NCI-H1436 treated with DMSO at 0.1 percent for 48 hours (cell line): ENCODE data around the gene NFASC.

Experiments
- DNase-seq: peaks from one replicate; lab custom pipeline; 2025; lab: John Stamatoyannopoulos, UW

NFASC gene

GRCh38 chr1:204870160-204870912 lies at the start of gene NFASC:
Gene NFASC (plus strand): TSS chr1:204870862. CDS start chr1:204944316, 73,454 bp downstream.
- no peak for DNase-seq

- DNase-seq = no peak
Measured at GRCh38 chr1:204821476-204821875, 49.2 kb upstream of the NFASC start.

GRCh38 chr1:204821924-204822323 lies 48.7 kb upstream of the NFASC start:
- no peak for DNase-seq

GRCh38 chr1:204826970-204827369 lies 43.7 kb upstream of the NFASC start:
- no peak for DNase-seq

- no peak for DNase-seq
Measured at GRCh38 chr1:204828352-204828850, 42.3 kb upstream of the NFASC start.

GRCh38 chr1:204829133-204829825 lies 41.4 kb upstream of the NFASC start:
- DNase-seq = no peak

- no peak for DNase-seq
Measured at GRCh38 chr1:204830747-204831146, 39.9 kb upstream of the NFASC start.

- DNase-seq = no peak
Measured at GRCh38 chr1:204831186-204831585, 39.5 kb upstream of the NFASC start.

- DNase-seq = no peak
Measured at GRCh38 chr1:204834336-204834735, 36.3 kb upstream of the NFASC start.

- no peak for DNase-seq
Measured at GRCh38 chr1:204834752-204835151, 35.9 kb upstream of the NFASC start.

GRCh38 chr1:204835737-204836136 lies 34.9 kb upstream of the NFASC start:
- DNase-seq = no peak

- no peak for DNase-seq
Measured at GRCh38 chr1:204836856-204837255, 33.8 kb upstream of the NFASC start.

- no peak for DNase-seq
Measured at GRCh38 chr1:204837440-204838084, 33.1 kb upstream of the NFASC start.

- no peak for DNase-seq
Measured at GRCh38 chr1:204841316-204841715, 29.3 kb upstream of the NFASC start.

GRCh38 chr1:204841798-204842197 lies 28.9 kb upstream of the NFASC start:
- DNase-seq = no peak

- no peak for DNase-seq
Measured at GRCh38 chr1:204842369-204842768, 28.3 kb upstream of the NFASC start.

- no peak for DNase-seq
Measured at GRCh38 chr1:204842892-204843291, 27.8 kb upstream of the NFASC start.

- DNase-seq = no peak
Measured at GRCh38 chr1:204846546-204846945, 24.1 kb upstream of the NFASC start.

- DNase-seq = no peak
Measured at GRCh38 chr1:204848579-204848978, 22.1 kb upstream of the NFASC start.

GRCh38 chr1:204852854-204853253 lies 17.8 kb upstream of the NFASC start:
- DNase-seq = no peak

GRCh38 chr1:204853436-204853835 lies 17.2 kb upstream of the NFASC start:
- DNase-seq = no peak

GRCh38 chr1:204854286-204854685 lies 16.4 kb upstream of the NFASC start:
- DNase-seq = no peak

GRCh38 chr1:204858363-204858821 lies 12.3 kb upstream of the NFASC start:
- DNase-seq = no peak
